Stimulated activated CD4-positive, alpha-beta T cell treated with anti-CD3 and anti-CD28 coated beads, TNF-alpha, amount 100 ng/mL, for 48 hours (primary cell): ENCODE measurements around the gene TTI1.

ENCODE experiments used
- DNase-seq, 3 donors: peaks; one replicate each; pipeline ENCODE4 v3.0.0-alpha.2; 2020; ENCODE audit warnings: low read depth in 3 of 3

Gene TTI1

DNA sequence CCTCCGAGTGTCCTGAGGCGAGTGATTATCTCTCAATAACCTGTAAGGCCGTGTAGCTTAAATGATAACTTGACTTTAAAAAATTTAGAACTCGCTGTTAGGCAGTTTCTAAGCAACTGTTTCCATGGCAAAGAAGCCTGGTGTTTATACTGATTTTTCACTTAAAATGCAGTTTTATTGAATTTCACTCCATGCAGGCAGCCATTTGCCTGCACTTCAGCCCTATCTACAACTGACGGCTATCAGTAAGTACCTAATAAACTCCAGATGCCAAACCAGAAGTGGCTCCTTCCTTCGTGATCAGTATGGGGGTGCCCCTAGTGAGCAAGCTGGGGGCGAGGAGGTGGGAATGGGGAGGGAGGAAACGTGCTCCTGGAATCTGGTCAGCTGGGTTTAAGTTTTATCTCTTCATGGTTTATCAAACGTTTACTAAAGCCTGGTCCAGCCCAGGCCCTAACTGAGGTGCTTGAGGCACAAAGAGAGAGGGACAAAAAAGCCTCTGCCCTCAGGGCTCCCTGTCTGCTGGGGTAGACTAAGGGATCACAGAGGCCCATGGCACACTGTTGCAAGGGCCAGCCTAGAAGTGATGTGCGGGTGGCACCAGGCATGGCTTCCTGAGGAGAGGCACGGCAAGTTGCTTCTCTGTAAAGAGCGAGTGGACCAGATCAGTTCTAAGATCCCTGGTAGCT, 45.5 kb downstream of the TTI1 start:
- DNase-seq = no peak

DNA sequence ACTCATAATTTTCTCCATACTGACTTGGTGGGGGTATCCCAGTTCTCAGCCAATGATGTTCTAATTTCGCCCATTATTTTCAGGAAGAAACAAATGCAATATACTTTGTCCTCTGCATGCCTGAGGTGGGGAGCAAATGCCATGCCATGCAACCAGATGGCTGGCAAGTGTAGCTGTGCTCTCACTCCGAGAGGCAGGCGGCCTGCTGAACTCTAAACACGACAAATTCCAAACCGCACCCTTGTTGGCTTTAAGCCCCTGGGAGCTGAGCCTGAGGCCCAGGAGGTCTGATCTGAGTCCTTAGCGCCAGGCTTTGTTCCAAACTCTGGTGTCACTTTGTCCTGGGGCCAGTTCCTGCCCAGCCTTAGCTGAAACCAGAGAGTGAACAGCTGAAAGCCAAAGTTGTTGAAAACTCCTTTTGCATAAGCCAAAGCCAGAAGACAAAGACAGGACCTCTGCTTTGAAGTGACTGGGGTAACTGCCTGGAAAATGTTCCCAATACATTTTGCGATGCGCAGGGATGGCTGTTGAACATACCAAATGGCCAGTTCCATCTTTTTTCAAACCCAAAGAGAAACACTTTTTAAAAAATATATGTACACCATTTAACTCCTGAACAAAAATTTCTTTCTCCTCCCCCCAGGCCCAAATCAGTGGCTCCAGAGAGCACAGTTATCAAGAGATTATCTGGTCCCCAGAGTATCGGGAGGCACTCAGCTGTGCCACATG, 46.2 kb downstream of the TTI1 start:
- DNase-seq = no peak

DNA sequence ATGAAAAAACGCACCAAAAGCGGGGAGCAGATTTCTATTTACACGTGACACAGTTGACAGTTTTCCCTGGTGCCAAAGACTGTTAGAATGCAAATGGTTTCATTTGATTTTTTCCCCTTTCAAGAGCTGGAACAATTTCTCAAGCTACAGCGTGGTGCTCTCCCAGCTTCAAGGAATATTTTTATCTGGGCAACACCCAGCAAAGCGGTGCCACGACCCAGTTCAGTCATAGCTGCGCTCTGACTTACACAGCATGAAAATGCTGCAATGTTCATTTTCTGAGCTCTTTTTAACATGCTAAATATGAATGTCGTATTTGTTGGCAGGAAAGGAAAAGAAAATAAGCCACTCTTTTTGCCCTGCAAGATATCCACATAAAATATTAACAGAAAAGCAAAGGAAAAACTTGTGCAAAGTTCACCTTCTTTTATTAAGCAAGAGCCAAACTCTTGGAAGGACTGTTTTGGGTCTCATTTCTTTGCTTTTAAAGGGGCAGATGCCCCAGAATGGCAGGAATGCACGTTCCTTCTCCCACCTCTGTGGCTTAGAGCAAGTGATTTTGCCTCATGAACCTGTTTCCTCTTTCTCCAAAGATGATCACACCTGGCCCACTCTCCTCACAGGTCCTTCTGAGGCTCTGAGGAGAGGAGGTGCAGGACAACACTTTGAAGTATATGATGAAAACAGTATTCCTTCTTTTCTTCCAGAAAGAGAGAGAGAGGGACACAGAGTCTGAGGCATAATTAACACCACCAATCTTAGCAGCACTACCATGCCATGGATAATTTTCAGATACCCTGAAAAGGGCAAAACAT, 47.0 kb downstream of the TTI1 start:
- DNase-seq = no peak

DNA sequence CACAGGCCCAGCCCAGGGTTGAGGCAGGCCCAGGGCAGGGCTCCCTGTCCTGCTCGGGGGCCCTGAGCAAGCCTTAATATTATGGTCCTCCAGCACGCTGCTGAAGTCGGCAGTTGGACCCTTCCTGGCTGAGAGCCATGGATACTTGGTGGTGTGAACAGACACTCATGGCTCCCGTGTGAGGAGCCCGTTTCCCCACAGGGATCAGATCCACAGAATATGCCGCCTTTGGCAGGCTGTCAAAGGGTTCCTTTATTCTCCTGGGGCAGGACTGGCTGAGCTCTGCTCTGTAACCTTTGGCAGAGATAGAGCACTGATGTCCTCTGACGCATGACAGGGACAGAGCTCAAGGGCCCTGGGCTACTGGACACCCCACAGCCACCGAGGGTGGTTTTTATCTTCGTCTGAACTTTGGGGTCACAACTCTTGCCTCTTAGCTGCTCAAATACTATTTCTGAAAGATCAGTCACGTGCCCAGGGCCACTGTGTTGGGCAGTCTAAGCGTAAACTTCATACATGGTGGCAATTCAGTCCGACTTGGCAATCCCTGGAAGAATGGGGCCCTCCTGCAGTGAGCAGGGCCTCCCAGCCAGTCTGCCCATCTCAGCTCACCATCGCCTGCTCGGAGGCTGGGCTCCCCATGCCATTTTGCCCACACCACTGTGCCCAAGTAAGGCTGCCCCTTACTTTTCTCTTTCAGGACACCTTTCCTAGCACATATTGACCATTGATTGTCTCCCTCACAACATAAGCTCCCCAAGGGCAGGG, 49.1 kb downstream of the TTI1 start:
- no peak for DNase-seq

DNA sequence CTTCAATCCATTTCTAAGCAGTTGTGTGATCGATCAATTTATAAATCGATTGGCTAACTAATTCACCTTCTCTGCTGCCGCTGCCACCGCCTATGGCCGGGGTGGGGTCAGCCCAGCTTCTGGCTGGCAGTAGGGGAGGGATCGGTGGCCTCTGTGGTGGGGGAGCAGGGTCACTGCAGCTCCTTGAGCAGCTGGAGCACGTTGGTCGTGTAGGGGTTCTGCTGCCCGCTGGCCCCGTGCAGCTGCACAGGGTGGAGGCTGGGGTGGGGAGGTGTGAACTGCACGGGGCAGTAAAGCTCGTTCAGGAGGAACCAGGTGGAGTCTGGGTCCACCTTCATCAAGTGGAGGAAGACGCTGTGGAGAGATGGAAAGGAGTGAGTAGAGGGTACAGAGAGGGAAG, 50.0 kb downstream of the TTI1 start:
- DNase-seq = no peak

DNA sequence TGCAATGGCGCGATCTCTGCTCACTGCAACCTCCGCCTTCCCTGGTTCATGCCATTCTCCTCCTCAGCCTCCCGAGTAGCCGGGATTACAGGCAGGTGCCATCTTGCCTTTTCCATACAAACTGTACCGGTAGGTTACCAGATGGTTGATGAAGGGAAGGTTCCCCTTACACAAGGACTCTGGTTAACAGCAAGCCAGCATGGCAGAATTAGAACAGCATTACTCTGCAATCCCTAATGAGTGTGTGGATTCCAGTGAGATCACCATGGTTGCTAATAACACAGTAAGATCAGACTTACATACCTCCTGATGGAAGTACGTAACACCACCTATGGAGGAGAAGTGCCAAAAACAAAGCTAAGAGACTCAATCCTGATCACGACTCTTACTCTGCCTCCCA, 51.7 kb downstream of the TTI1 start:
- no peak for DNase-seq

DNA sequence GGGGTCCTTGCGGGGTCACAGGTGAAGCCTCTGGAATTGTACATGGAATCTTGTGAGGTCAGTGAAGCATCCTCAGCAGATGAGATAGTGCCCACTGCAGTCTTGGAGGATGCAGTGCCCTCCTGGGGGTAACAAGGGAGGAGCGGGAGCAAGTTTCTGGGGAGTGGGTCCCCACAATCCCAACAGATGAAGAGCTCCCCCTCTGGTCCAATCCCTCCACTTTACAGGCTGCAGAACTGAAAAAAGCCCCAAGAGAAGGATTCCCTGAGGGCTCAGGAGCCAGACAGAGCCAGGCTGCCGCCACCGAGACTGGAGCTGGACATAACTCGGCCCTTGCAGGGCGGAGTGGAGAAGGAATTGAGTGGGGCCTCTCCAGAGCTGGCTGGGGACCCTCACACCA, 52.4 kb downstream of the TTI1 start:
- no peak for DNase-seq

DNA sequence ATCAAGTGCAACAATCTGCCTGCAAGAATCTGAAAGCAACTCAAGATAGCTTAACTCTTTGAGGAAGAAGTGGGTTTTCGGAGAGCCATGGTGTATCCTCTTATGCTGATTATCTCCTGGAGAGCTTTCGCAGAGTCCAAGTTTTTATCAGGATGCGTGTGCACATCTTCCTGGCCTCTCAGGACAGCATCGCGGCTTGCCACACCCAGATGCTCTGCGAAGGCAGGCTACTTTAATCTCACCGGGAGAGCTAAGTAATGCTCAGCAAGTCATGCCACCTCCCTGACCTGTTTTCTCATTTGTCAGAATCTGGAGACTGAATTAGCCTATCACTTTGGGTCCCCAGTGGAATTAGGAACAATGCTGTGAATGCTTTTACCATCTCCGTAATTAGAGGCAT, 52.9 kb downstream of the TTI1 start:
- DNase-seq = no peak

DNA sequence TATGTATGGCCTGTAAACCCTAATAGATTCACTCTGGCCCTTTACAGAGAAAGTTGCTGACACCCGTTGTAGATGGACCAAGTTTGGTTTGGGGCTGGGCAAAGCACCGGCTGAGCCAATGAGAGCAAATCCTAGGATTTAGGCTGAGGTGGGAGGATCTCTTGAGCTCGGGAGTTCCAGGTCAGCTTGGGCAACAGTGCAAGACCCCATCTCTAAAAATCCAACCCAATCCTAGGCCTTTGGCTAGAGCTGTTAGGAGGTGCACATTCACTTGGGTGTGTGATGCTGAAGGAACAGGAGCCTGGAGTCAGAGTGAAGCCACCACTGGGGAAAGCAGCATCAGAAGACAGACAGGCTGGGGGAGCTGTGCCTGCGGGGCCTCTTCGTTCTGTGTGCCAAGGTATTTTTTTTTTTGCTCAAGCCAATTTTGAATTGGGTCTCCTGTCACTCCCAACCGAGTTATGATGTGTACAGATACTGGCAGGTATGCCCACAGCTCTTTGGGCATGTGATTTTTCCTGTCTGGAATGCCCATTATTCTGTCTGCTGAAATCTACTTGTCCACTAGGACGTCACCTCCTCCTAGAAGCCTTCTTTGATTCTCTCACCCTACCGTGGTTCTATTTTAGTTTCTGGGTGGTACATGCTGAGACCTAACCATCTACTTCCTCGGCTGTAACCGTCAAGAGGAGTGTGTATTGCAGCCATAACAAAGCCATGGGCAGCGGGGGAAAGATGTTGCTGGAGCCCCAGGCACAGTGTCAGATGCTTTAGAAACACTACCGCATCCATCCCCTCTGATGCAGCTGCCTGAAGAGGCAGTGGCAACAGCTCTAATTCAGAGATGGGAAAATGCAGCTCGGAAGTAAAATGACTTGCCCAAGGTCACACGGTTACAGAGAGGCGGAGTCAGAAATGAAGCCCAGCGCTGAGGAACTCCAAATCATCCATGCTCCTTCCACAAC, 54.0 kb downstream of the TTI1 start:
- no peak for DNase-seq

DNA sequence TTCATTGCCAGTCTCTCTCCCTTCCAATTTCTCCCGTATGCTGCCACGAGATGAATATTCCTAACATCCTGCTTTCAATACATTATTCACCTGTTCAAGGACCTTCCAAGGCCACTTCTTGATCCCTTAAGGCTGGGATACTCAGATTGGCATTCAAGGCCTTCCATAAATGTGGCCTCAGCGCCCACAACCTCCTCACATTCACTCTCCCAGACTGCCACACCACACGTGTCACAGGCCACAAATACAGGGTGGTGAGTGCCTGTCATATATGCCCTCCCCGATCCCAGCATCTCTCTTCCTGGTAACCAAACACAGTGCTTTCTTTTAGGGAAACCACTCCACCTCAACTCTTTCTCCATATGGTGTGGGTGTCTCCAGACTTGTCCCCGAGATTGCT, 55.5 kb downstream of the TTI1 start:
- DNase-seq = no peak

DNA sequence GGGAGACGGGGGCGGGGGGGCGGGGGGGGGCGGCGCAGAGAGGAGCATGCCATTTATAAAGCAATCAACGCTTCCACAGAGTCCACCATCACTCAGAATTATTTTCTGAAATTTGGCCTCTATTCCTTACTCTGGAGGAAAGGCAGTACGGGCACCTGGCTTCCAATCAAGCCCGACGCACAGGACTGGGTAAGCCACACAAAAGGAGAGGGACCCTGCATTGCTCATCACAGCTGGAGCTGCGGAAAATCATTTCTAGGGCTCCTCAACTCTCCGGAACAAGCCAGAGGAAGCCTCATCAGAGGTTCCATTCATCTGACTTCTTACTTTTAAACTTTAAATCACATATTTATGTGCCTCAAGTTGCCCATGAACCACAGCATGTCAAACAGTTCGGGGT, 55.9 kb downstream of the TTI1 start:
- DNase-seq = no peak

DNA sequence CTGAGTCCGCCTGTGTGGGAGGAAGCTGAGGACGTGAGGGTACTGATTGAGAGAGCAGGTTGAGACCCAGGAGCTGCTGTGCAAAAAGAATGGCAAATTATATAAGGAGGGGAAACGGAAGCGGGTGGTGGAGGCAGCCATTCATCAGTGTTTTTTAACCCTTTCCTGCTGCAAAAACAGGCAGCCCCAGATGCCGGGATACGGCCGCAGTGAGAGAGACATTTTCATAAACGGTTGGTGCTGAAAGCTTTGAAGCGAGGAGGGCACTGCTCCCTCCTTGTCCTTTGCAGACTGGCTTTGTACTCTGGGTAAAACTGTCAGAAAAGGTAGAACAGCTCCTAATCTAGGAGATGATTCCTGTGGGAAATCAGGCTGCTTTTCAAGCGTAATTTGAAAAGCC, 56.4 kb downstream of the TTI1 start:
- no peak for DNase-seq

DNA sequence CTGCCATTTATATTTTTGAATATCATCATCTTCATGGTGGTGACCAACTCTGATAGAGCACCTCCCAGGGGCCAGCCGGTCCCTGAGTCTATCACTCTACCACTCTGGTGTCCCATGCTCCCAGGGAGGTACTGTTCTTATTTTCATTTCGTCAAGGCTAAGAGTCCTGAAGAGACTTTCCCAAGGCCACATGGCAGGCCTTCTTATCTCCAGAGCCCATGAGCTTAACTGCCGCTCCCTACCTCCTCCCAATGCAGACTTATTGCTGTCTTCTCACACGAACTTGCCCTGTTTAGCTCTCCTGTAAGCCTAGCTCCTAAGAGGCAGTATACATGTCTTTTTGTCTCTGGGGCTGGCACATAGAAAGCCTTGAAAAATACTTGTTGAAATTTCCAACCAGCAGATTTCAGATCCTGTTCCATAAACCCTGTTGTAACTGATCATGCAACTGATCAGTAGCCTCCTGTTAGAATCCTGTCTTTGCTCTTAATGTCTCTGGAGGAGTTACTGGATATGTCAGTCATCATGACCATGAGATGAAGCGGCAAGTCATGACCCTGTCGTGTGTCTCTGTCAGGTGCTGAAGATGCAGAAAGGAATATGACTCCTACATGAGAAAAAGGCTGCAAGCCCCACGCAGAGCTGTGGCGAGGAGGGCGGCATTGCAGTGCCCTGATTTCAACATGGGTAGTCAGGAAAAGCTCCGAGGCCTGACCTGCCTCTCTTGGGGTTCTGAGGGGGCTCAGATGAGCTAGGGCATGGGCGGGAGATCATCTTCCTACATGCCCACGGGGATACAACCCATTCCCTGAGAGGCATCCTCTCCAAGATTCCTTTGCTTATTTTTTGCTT, 60.0 kb downstream of the TTI1 start:
- no peak for DNase-seq

DNA sequence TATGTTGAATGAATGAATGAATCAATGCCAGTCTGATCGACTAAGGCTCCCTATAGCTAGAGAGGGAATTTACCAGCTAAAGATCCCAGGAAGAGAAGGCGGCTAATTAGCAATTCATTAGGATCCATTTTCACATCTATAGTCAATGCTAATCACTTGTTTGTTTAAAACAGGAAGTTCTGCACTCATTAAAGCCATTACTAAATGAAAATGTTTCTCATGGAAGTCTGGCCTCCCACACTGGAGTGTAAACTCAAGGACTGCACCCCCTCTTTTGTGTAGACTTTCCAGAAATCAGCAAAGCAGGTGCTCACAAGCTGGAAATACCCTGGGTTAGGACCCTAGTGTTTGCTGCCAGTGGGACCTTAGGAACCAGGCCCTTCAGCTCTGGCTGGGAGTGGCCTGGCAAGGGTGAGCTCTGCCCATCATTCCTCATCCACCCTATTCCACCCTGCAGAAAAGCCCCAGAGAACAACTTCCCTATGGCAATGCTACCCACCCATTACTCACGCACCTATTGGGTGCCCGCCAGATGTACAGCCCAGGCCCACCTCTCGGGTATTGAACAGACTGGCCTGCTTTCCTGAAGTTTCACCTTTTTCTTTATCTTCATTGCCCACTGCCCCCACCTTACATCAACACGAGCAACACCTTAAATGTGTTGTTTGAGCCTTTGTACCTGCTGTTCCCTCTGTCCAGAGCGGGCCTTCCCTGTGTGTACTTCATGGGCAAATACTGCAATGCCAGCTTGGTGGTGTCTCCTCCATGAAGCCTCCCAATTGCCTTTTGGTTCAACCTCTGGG, 60.8 kb downstream of the TTI1 start:
- DNase-seq = no peak

DNA sequence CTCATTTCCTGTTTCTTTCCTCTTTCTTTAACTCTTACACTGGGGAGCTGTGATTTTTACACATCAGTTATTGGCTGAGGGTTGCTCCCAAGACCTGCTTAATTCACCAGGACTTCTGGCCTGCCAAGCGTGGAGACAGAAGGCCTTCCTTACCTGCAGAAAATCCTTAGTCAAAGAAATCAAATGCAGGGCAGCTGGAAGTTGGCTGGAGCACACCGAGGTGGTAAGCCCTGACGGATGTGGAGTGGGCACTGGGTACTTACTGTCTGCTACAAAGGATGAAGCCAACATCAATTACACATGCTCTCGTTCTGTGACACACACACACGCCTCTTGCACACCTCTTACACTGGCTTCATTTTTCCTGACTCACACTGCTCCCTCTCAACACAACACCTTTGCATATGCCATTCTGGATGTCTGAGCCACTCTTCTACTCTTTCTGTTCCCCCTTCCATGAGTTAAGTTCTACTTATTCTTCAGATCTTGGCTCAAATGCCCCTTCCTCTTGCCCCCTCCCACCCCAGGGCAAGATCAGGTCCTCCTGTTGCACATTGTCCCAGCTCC, 61.6 kb downstream of the TTI1 start:
- no peak for DNase-seq

DNA sequence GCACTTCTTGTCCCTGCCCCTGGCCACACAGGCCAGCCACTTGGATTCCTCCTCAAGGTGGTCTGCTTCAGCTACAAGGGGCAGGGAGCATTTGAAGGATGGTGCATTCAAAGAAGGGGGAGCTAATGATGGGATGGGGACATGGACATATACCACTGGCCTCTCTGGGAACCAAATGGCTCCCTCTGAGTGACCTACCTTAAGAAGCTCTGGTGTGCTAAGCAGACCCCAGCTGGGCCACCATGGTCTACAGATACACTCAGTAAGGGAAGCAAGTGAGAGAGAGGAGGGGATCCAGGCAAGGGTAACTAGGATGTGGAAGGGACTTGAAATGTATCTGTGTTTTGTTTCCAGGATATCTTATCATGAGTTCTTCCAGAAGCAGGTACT, 62.4 kb downstream of the TTI1 start:
- DNase-seq = no peak

DNA sequence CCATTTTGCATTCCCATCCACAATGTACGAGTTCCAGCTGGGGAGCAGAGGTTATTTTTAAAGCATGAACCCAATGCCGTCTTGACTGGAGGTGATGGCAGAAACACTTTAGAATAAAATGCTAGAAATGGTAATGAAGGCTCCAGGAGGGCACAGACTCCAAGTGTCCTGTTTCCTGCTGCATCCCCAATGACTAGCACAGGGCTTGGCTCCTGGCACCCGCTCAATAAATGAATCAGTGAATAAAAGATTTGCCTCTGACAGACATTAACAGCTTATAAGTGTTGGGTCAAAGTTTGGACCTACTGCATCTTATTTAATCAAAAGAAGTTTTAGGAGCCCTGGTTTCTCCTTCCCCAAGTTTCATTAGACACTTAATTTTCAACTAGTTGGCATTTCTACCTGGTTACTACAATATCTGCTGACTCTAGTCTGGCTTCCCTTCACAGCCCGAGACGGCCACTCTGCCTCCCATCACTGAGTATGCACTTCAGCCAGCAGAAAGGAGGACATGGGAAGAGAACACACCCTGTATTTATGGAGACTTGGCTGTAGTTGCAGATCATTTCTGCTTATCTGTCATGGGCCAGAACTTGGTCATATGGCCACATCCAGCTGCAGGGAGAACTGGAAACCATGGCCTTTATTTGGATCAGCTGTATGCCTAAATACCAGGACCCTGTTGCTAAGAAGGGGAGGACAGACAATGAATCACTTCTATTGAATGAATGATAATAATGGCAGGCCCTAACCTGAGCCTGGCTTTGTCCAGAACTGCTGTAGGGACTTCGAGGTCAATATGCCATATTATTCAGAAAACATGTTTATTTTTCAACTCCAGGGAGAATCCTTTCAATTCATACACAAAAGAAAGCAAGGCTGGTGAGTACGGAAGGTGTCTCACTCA, 63.1 kb downstream of the TTI1 start:
- DNase-seq = no peak
